HL-60 (cell line): ENCODE measurements around the gene THAP7.

ENCODE experiments used
- DNase-seq, 2 experiments: peaks; one replicate each; pipeline ENCODE4 v3.0.0-alpha.2; 2010 to 2020; ENCODE audit warnings: low read depth in 1 of 2, low spot score in 1 of 2
- H3K27ac ChIP-seq: fragments of 250-450 bp; sonication (Bioruptor Pico); replicated peaks from 2 replicates; pipeline ENCODE4 v1.5.1; 2020; ENCODE audit warnings: mild to moderate bottlenecking, moderate library complexity
- H3K27me3 ChIP-seq: fragments of 250-450 bp; sonication (Bioruptor Pico); 2 replicates; pipeline ENCODE4 v1.5.1; 2021; ENCODE audit warnings: mild to moderate bottlenecking, moderate library complexity; ENCODE audit not compliant: insufficient read depth, poor library complexity, severe bottlenecking
- H3K4me3 ChIP-seq: replicated peaks from 2 replicates; pipeline ENCODE4 v1.5.1; 2011; ENCODE audit warnings: mild to moderate bottlenecking, control low read depth, low read length; ENCODE audit not compliant: insufficient read depth
- GABPA ChIP-seq: IDR thresholded peaks from 2 replicates; pipeline ENCODE4 v1.6.1; 2012; ENCODE audit warnings: low read depth
- POLR2AphosphoS5 ChIP-seq: IDR thresholded peaks from 2 replicates; pipeline ENCODE4 v1.6.1; 2012; ENCODE audit warnings: low read depth
- SPI1 ChIP-seq: IDR thresholded peaks from 2 replicates; pipeline ENCODE4 v1.6.1; 2012; ENCODE audit warnings: low read depth, mild to moderate bottlenecking, borderline replicate concordance
- TF ChIP-seq, protein P1 (sequence below): IDR thresholded peaks from 2 replicates; pipeline ENCODE4 v1.6.1; 2012; ENCODE audit warnings: low read depth; ENCODE audit not compliant: insufficient replicate concordance
- TF ChIP-seq, protein P2 (sequence below): IDR thresholded peaks from one replicate; pipeline ENCODE4 v1.5.1; 2011; ENCODE audit warnings: low read length, control low read depth, inconsistent platforms; ENCODE audit not compliant: insufficient read depth

The THAP7 gene

DNA sequence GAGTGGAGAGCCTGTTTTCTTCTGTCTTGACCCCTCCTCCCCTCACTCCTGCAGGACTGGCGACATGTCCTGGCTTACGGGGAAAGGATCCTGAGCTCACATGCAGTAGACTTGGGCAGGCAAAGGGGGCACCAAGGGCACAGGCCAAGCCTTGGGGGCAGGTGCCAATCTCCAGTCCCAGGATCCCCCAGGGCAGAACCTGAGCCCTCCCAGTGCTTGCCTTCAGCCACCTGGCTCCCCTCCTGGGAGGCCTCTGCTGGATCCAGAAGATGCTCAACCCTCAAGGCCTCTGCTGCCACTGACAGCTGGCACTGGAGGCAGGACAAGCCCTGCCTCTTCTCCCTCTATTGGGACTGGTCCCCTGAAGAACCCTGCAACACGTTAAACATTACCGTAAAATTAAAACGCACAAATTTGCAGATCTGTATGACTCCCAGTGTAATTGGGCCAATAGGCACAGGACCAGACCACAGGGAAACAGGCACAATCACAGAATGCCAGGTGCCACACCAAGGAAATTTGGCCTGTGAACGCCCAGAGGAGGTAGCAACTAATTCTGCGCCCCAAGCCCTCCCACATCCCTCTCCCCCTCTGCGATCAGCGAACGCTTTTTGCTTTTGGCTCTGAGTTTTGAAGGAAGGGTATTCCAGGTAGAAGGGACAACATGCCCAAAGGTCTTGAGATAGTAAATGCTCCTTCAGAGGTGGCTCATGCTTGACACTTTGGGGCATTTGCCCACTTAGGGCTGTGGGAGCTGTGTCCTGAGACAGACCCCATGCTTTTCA, 20.8 kb downstream of the THAP7 start:
- Histone ChIP-seq H3K27me3 (no peaks in the 10 kb centered on the region), H3K4me3 (peak overlapping the region; percentile 90), H3K27ac (peak overlapping the region; percentile 85)
- DNase-seq = no peak
- TF ChIP-seq SPI1 (no peak), POLR2AphosphoS5 (no peak)

DNA sequence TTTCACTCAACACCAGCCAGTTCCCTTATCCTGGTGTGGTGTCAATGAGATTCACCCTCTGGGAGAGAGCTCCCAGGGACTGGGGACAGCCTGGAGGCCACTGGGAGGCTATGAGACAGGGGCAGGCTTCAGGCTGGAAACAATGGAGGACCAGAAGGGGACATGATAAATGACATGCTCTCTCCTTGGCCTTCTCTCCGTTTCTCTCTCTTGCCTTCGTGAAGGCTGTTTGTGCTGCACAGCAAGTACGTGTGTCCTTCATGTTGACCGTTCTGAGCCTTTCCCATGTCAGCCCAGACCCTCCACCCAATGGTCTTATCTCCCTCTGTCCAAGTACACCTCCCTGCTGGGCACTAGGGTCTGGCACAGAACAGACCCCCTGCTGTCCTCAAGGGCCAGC, 21.4 kb downstream of the THAP7 start:
- Histone ChIP-seq H3K27ac (no peak overlapping the region), H3K4me3 (no peak overlapping the region), H3K27me3 (no peaks in the 10 kb centered on the region)
- TF ChIP-seq, protein P1, sequence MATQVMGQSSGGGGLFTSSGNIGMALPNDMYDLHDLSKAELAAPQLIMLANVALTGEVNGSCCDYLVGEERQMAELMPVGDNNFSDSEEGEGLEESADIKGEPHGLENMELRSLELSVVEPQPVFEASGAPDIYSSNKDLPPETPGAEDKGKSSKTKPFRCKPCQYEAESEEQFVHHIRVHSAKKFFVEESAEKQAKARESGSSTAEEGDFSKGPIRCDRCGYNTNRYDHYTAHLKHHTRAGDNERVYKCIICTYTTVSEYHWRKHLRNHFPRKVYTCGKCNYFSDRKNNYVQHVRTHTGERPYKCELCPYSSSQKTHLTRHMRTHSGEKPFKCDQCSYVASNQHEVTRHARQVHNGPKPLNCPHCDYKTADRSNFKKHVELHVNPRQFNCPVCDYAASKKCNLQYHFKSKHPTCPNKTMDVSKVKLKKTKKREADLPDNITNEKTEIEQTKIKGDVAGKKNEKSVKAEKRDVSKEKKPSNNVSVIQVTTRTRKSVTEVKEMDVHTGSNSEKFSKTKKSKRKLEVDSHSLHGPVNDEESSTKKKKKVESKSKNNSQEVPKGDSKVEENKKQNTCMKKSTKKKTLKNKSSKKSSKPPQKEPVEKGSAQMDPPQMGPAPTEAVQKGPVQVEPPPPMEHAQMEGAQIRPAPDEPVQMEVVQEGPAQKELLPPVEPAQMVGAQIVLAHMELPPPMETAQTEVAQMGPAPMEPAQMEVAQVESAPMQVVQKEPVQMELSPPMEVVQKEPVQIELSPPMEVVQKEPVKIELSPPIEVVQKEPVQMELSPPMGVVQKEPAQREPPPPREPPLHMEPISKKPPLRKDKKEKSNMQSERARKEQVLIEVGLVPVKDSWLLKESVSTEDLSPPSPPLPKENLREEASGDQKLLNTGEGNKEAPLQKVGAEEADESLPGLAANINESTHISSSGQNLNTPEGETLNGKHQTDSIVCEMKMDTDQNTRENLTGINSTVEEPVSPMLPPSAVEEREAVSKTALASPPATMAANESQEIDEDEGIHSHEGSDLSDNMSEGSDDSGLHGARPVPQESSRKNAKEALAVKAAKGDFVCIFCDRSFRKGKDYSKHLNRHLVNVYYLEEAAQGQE = no peak
- TF ChIP-seq, protein P2, sequence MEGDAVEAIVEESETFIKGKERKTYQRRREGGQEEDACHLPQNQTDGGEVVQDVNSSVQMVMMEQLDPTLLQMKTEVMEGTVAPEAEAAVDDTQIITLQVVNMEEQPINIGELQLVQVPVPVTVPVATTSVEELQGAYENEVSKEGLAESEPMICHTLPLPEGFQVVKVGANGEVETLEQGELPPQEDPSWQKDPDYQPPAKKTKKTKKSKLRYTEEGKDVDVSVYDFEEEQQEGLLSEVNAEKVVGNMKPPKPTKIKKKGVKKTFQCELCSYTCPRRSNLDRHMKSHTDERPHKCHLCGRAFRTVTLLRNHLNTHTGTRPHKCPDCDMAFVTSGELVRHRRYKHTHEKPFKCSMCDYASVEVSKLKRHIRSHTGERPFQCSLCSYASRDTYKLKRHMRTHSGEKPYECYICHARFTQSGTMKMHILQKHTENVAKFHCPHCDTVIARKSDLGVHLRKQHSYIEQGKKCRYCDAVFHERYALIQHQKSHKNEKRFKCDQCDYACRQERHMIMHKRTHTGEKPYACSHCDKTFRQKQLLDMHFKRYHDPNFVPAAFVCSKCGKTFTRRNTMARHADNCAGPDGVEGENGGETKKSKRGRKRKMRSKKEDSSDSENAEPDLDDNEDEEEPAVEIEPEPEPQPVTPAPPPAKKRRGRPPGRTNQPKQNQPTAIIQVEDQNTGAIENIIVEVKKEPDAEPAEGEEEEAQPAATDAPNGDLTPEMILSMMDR = no peak
- no peak for TF ChIP-seq SPI1
- no peak for TF ChIP-seq POLR2AphosphoS5
- DNase-seq = no peak

DNA sequence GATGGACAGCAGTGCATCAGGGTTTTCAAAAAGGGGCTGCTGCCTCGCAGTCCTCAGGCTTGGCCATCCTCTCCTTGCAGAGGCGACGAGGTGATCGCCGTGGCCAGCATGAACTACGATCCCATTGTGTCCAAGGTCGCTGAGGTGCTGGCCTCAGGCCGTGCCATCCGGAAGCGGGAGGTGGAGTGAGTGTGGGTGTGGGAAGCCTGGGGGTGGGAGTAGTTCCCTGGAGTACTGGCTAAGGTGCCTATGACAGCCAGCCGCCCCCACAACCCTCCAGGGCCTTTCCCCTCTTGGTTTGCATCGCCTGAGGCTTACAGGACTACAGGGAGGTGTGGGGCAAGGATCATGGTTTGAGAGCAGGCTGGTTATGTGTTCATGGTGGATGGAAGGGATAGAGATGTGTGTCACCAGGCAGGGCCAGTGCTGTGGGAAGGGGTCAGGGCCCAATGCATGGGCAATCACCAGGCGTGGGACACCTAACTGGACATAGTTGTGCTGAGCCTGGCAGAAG, 21.9 kb downstream of the THAP7 start:
- H3K4me3 ChIP-seq = no peak overlapping the region
- no peak overlapping the region for H3K27ac ChIP-seq
- no peaks in the 10 kb centered on the region for H3K27me3 ChIP-seq
- no peak for DNase-seq
- no peak for TF ChIP-seq POLR2AphosphoS5
- TF ChIP-seq SPI1 = no peak
- TF ChIP-seq GABPA = no peak
- TF ChIP-seq, protein P1 = no peak
- TF ChIP-seq, protein P2 = no peak

DNA sequence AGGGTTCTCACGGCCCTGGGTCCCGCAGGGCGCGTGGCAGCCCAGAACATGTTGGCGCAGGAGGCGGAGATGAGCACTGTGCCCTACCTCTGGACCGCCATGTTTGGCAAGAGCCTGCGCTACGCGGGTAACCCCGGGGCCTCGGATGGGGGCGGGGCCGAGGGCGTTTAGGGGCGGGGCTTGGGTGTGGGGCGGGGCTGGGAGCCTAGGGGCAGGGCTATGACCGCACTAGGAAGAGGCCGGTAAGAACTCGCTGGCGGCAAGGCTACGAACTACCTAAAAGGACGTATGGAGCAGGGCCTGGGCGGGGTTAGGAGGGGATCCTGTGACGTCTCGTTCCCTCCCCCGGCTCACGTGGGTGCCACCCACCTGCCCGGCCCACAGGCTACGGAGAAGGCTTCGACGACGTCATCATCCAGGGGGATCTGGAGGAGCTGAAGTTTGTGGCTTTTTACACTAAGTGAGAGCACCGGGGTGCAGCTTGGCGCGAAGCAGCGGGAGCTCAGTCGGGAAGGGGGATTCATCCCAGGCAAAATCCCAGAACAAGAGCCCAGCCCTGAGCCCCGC, 22.6 kb downstream of the THAP7 start:
- TF ChIP-seq, protein P2 = no peak
- no peak for TF ChIP-seq SPI1
- no peak for DNase-seq
- no peak overlapping the region for H3K4me3 ChIP-seq
- H3K27ac ChIP-seq = no peak overlapping the region
- no peaks in the 10 kb centered on the region for H3K27me3 ChIP-seq
